ENCODE measurements around the gene DNASE1L2. TPM values are rescaled to one million over a fixed set of nuclear protein-coding genes. Genes with fewer than 3 reads are reported as not detected.

The DNASE1L2 gene
- total and polyA plus RNA-seq, 9 donors = 0.60 to 1.2 (median 0.85) TPM

DNA sequence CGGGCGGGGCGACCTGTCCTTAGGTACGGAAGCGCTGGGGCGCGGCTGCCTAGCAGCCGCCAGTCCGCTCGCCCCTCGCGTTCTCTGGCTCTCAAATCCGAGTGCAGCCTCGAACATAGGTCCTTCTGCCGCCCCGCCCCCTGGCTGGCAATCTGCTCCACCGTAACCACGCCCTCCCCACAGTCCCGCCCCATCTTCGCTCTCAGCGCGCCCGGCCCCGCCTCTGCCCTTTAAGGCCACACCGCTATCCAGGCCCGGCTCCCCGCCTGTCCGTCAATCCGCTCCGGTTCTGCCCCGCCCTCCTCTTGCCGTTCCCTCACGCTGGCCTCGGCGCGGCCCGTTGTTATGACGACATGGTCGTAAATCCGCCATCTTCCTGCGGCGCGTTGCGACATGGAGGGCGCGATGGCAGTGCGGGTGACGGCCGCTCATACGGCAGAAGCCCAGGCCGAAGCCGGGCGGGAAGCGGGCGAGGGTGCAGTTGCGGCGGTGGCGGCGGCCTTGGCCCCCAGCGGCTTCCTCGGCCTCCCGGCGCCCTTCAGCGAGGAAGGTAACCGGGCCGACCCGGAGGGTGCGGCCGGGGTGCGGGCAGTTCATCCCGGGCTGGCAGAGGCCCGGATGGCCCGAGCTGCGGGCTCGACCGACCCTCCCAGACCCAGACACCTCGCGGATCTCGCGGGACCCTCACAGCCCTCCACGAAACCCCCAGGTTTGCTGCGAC lies 12.9 kb upstream of the DNASE1L2 start, which contains the start of gene E4F1:
E4F1 (plus strand) TSS at position 371 of the 721 bp plus-strand sequence; CDS start at position 394, 23 bp downstream.
- peaks cover 15% of the 10 kb centered on the region for H3K4me1 ChIP-seq (ENCODE audit: control insufficient read depth, insufficient read depth, low read length)
- no peaks in the 10 kb centered on the region for H3K27me3 ChIP-seq (ENCODE audit: control insufficient read depth, insufficient read depth, low read length)
- H3K27ac ChIP-seq (ENCODE audit: low read length) = peak within 1 kb of the TSS; percentile 91
- peak; percentile 99 for DNase-seq
- H3K4me3 ChIP-seq (ENCODE audit: low read length) = peak within 1 kb of the TSS; percentile 96
- no peaks in the 10 kb centered on the region for H3K9me3 ChIP-seq (replicated peaks; ENCODE audit: control insufficient read depth, low read depth, low read length)
- WGBS (ENCODE audit: insufficient coverage) = under 1% methylated on average over 82 of the region's 82 CpGs
- H3K36me3 ChIP-seq (ENCODE audit: control insufficient read depth, insufficient read depth, low read length) = peaks cover 19% of the 10 kb centered on the region

DNA sequence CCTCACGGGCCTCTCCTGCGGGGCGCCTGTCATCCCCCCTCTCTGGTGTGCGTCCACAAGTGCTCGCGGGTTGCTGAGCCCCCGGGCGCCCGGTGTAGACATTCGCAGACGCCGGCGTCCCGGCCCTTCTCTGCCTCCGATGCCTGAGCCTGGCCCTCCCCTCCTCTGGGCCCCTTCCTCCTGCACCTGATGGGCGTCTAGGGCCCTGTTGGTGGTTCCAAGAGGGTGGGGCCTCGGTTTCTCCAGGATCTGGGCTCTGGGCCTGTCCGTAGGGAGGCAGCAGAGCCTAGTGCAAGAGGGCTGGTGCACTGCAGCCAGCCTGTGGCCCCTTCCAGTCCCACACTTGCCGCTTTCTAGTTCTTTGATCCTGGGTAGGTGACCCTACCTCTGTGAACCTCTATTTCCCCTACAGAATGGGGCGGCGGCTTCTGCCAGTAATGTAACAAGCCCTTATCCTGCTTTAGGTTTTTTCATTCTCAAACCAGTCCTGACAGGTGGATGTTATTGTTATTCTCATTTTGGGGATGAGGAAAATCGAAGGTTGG lies 12.2 kb upstream of the DNASE1L2 start:
- 5% methylated on average over 20 of the region's 22 CpGs for WGBS (ENCODE audit: insufficient coverage)
- peak overlapping the region; percentile 96 for H3K4me3 ChIP-seq (ENCODE audit: low read length)
- H3K4me1 ChIP-seq (ENCODE audit: control insufficient read depth, insufficient read depth, low read length) = peaks cover 15% of the 10 kb centered on the region
- no peaks in the 10 kb centered on the region for H3K9me3 ChIP-seq (replicated peaks; ENCODE audit: control insufficient read depth, low read depth, low read length)
- H3K27ac ChIP-seq (ENCODE audit: low read length) = peak overlapping the region; percentile 85
- no peaks in the 10 kb centered on the region for H3K27me3 ChIP-seq (ENCODE audit: control insufficient read depth, insufficient read depth, low read length)
- peaks cover 26% of the 10 kb centered on the region for H3K36me3 ChIP-seq (ENCODE audit: control insufficient read depth, insufficient read depth, low read length)
- peak; percentile 65 for DNase-seq

DNA sequence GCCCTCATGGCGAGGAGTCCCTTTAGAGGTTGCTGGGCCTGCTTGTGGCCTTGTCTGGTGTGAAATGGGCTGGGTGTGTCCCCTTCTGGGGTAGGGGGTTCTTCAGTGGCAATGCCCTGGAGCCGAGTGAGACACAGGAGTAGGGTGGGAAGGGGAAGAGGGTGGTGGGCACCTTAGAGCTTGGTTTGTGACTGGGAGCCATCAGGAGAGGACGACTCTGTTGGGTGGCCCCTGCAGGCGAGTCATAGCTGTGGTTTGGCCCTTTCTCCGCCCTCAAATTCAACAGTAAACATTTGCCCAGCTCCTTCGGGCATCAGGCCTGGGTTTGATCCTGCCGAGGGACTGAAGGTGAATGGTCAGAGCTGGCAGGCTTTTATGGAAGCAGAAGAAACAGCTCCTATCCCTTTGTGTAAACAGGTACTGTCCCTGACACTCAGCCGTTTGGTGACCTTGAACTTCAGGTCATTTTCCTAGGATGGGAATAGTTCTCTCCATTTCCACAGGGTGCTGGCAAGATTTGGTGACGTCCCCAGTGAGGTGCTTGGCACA lies 9.9 kb upstream of the DNASE1L2 start:
- no peak overlapping the region for H3K4me3 ChIP-seq (ENCODE audit: low read length)
- WGBS (ENCODE audit: insufficient coverage) = 82% methylated on average over 4 of the region's 9 CpGs
- DNase-seq = no peak
- no peak overlapping the region for H3K27ac ChIP-seq (ENCODE audit: low read length)
- H3K4me1 ChIP-seq (ENCODE audit: control insufficient read depth, insufficient read depth, low read length) = peaks cover 15% of the 10 kb centered on the region
- H3K9me3 ChIP-seq (replicated peaks; ENCODE audit: control insufficient read depth, low read depth, low read length) = no peaks in the 10 kb centered on the region
- H3K27me3 ChIP-seq (ENCODE audit: control insufficient read depth, insufficient read depth, low read length) = no peaks in the 10 kb centered on the region
- peaks cover 44% of the 10 kb centered on the region for H3K36me3 ChIP-seq (ENCODE audit: control insufficient read depth, insufficient read depth, low read length)

DNA sequence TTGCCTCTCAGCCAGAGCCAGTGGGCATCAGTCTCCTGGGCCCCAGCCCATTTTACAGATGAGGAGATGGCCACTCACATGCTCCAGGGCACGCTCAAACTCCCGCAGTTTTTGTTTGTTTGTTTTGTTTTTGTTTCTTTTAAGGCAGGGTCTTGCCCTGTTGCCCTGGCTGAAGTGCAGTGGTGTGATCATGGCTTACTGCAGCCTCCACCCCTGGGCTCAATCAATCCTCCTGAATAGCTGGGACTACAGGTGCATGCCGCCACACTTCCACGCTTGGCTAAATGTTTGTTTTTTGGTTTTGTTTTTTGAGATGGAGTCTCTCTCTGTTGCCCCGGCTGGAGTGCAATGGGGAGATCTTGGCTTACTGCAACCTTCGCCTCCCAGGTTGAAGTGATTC lies 9.3 kb upstream of the DNASE1L2 start:
- peaks cover 15% of the 10 kb centered on the region for H3K4me1 ChIP-seq (ENCODE audit: control insufficient read depth, insufficient read depth, low read length)
- H3K4me3 ChIP-seq (ENCODE audit: low read length) = no peak overlapping the region
- no peak for DNase-seq
- H3K9me3 ChIP-seq (replicated peaks; ENCODE audit: control insufficient read depth, low read depth, low read length) = no peaks in the 10 kb centered on the region
- no peak overlapping the region for H3K27ac ChIP-seq (ENCODE audit: low read length)
- 92% methylated on average over 2 of the region's 6 CpGs for WGBS (ENCODE audit: insufficient coverage)
- H3K36me3 ChIP-seq (ENCODE audit: control insufficient read depth, insufficient read depth, low read length) = peaks cover 50% of the 10 kb centered on the region
- H3K27me3 ChIP-seq (ENCODE audit: control insufficient read depth, insufficient read depth, low read length) = no peaks in the 10 kb centered on the region

DNA sequence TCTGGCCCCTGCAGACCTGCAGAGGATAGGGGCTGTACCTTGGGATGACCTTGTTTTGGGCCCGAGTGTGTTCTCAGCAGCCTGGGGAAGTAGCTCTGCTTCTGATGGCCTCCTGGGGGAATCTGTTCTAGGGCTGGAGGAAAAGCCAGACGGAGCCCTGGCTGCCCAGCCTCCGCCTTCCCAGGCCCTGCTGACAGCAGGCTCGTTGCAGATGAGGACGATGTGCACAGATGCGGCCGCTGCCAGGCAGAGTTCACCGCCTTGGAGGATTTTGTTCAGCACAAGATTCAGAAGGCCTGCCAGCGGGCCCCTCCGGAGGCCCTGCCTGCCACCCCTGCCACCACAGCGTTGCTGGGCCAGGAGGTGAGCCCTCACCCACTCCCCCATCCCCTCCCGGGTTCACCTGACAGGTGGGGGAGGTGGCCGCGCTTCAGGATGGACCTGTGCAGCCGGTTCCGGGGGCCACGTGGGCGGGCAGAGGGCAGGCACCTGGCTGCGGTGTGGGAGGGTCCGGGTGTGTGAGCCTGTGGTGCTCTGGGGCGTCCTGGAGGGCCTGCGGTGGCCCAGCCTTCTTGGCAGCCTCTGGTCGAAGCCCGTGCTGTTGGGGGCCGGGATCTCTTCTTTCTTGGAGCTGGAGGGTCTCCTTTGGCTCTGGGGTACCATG lies 8.0 kb upstream of the DNASE1L2 start:
- 87% methylated on average over 18 of the region's 25 CpGs for WGBS (ENCODE audit: insufficient coverage)
- H3K9me3 ChIP-seq (replicated peaks; ENCODE audit: control insufficient read depth, low read depth, low read length) = no peaks in the 10 kb centered on the region
- H3K27me3 ChIP-seq (ENCODE audit: control insufficient read depth, insufficient read depth, low read length) = no peaks in the 10 kb centered on the region
- no peak for DNase-seq
- no peak overlapping the region for H3K27ac ChIP-seq (ENCODE audit: low read length)
- H3K4me3 ChIP-seq (ENCODE audit: low read length) = no peak overlapping the region
- peaks cover 63% of the 10 kb centered on the region for H3K36me3 ChIP-seq (ENCODE audit: control insufficient read depth, insufficient read depth, low read length)
- H3K4me1 ChIP-seq (ENCODE audit: control insufficient read depth, insufficient read depth, low read length) = peaks cover 12% of the 10 kb centered on the region

DNA sequence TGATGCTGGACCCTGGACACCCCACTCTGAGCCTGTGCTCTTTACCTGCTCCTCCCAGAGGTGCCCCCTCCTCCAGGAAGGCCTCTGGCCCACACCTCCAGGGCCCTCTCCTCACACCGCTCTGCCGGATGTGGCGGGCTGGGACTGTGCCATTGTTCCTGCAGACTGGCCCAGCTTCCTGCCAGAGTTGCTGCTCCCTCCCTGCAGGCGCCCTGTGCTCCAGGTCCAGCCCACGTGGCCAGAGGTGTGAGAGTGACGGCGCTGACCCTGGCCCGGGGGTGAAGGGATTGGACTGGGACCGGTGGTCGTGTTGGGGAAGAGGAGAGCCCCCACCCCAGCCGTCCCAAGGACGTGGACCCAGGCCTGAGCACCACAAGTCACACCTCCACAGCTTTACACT lies 7.2 kb upstream of the DNASE1L2 start:
- no peaks in the 10 kb centered on the region for H3K9me3 ChIP-seq (replicated peaks; ENCODE audit: control insufficient read depth, low read depth, low read length)
- DNase-seq = no peak
- peaks cover 71% of the 10 kb centered on the region for H3K36me3 ChIP-seq (ENCODE audit: control insufficient read depth, insufficient read depth, low read length)
- no peak overlapping the region for H3K4me3 ChIP-seq (ENCODE audit: low read length)
- no peaks in the 10 kb centered on the region for H3K27me3 ChIP-seq (ENCODE audit: control insufficient read depth, insufficient read depth, low read length)
- WGBS (ENCODE audit: insufficient coverage) = 90% methylated on average over 7 of the region's 12 CpGs
- H3K4me1 ChIP-seq (ENCODE audit: control insufficient read depth, insufficient read depth, low read length) = peaks cover 11% of the 10 kb centered on the region
- no peak overlapping the region for H3K27ac ChIP-seq (ENCODE audit: low read length)

DNA sequence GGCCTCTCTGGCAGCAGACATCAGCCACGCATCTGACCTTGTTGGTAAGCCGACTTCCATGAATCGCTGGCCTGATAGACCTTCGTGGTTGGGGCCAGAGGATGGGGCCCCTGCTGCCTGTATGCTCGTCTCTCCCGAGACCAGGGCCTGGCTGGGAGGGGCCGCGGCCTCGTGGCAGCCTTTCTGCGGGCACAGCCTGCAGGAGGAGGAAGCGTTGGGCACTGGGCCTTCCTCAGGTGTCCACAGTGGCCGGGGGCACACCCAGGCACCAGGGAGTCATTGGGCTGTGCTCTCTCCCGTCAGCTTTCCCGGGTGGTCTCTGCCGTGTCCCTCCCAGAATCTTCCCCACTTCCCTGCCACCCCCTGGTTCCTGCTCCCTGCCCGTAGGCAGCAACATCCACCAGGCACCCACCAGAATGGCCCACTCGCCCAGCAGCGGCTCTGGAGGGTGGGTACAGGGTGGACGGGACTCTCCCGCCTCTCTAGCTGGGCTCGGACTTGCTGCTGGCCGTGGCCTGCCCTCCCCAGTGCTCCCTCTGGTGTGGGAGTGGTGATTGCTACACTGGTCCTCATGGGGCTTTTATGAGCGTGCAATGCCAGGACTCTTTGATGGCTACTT lies 6.5 kb upstream of the DNASE1L2 start:
- H3K4me3 ChIP-seq (ENCODE audit: low read length) = no peak overlapping the region
- peaks cover 77% of the 10 kb centered on the region for H3K36me3 ChIP-seq (ENCODE audit: control insufficient read depth, insufficient read depth, low read length)
- no peaks in the 10 kb centered on the region for H3K27me3 ChIP-seq (ENCODE audit: control insufficient read depth, insufficient read depth, low read length)
- H3K27ac ChIP-seq (ENCODE audit: low read length) = no peak overlapping the region
- H3K9me3 ChIP-seq (replicated peaks; ENCODE audit: control insufficient read depth, low read depth, low read length) = no peaks in the 10 kb centered on the region
- H3K4me1 ChIP-seq (ENCODE audit: control insufficient read depth, insufficient read depth, low read length) = peaks cover 4% of the 10 kb centered on the region
- no peak for DNase-seq
- WGBS (ENCODE audit: insufficient coverage) = 82% methylated on average over 21 of the region's 23 CpGs

DNA sequence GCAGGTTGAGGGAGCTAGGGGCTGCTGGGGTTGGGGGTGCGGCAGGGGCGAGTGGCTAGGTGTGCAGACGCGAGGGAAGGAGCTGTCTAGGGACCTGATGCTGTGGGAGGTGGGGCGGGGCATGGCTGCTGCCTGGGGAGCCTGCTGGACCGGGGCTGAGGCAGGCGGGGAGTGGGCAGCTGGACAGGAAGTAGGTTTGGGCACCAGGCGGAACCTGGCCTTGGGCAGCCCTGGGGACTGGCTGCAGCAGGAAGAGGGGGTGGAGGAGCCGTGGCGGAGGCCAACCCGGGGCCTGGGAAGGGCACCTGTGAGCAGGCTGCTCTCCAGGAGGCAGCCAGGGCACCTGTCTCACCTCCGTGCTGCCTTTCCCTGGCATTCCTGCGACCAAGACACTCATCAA lies 5.9 kb upstream of the DNASE1L2 start:
- Histone ChIP-seq H3K4me3 (ENCODE audit: low read length) (no peak overlapping the region), H3K27me3 (ENCODE audit: control insufficient read depth, insufficient read depth, low read length) (peaks cover 3% of the 10 kb centered on the region), H3K4me1 (ENCODE audit: control insufficient read depth, insufficient read depth, low read length) (no peaks in the 10 kb centered on the region), H3K36me3 (ENCODE audit: control insufficient read depth, insufficient read depth, low read length) (peaks cover 83% of the 10 kb centered on the region), H3K9me3 (replicated peaks; ENCODE audit: control insufficient read depth, low read depth, low read length) (no peaks in the 10 kb centered on the region), H3K27ac (ENCODE audit: low read length) (no peak overlapping the region)
- WGBS (ENCODE audit: insufficient coverage) = 84% methylated on average over 10 of the region's 13 CpGs
- no peak for DNase-seq

DNA sequence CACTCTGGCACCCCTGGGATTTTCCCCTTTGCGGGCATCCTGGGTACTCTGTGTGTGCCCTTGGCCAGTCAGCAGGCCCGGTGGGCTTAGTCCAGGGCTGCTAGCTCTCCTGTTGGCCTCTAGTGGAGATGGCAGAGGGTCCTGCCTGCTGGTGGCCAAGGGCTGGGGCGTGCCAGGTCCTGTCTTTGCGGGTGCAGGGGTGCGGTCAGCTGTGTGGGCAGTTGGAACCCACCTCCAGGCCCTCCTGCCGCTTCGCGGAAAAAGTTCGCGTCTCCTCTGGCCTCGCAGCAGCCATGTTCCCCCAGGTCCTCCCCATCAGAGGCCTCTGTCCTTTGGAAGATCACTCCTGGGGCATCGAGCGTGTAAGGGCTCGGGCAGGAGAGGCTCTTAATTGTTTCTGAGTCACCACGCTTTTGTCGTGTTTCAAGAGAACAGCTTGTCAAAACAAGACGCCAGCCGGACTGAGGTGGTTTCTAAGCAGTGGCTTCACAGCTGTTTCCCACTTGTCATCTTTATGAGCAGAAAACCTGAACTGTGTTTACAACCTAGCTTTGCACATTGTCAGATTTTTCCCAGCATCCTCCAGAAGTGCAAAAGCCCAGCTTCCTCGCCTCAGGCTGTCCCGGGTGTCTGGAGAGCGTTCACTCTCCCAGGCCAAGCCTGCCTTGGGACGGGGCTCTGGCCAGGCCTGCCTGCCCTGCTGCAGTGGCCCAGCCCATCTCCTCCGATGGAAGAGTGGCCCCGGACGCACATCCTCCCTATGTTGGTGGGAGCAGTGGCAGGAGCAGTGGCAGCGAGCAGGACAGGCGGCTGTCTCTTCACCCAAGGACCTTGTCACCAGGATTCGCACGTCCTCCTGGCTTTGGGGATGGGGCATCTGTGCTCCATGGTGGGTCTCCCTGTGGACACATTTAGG lies 5.0 kb upstream of the DNASE1L2 start:
- WGBS (ENCODE audit: insufficient coverage) = 79% methylated on average over 29 of the region's 29 CpGs
- Histone ChIP-seq H3K27me3 (ENCODE audit: control insufficient read depth, insufficient read depth, low read length) (peaks cover 12% of the 10 kb centered on the region), H3K27ac (ENCODE audit: low read length) (no peak overlapping the region), H3K9me3 (replicated peaks; ENCODE audit: control insufficient read depth, low read depth, low read length) (no peaks in the 10 kb centered on the region), H3K4me1 (ENCODE audit: control insufficient read depth, insufficient read depth, low read length) (peaks cover 5% of the 10 kb centered on the region), H3K4me3 (ENCODE audit: low read length) (no peak overlapping the region), H3K36me3 (ENCODE audit: control insufficient read depth, insufficient read depth, low read length) (peaks cover 87% of the 10 kb centered on the region)
- no peak for DNase-seq

All from muscle of leg (tissue), 11 donors.